HPDE6-E6E7 (cell line): ENCODE measurements around the gene PLCG2.

Source experiments
- DNase-seq: peaks from one replicate; pipeline ENCODE4 v3.0.0; 2011; ENCODE audit warnings: missing footprints; ENCODE audit errors: extremely low spot score

PLCG2 gene

DNA sequence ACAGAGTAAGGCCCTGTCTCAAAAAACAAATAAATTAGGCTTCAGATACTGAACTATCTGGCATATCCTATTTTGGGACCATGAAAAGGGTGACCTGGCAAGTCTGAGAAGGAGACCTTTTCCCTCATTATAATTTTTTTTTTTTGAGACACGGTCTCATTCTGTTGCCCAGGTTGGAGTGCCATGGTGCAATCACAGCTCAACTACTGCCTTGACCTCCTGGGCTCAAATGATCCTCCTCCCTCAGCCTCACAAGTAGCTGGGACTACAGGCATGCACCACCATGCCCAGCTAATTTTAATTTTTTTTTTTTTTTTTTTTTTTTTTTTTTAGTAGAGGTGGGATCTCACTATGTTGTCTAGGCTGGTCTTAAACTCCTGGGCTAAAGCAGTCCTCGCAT lies 37.3 kb downstream of the PLCG2 start:
- no peak for DNase-seq

DNA sequence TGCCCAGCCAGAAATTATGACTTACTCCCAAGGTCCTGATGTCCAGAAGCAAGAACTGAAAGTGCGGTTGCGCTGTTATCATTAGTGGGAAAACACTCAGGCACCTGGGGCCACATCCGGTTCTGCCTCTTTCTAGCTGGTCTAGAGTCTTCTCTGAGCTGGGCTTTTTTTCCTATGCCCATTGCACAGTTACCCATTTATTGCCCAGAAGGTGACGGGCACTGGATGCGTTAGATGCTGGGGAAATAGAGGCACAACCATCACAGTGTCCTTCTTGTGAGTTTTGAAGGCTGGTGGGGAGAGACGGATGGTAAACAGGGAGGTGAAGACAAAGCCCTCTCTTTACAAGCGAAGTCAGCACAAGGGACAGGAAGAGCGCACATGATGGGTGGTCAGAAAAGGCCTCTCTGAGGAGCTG lies 37.7 kb downstream of the PLCG2 start:
- DNase-seq: no peak

DNA sequence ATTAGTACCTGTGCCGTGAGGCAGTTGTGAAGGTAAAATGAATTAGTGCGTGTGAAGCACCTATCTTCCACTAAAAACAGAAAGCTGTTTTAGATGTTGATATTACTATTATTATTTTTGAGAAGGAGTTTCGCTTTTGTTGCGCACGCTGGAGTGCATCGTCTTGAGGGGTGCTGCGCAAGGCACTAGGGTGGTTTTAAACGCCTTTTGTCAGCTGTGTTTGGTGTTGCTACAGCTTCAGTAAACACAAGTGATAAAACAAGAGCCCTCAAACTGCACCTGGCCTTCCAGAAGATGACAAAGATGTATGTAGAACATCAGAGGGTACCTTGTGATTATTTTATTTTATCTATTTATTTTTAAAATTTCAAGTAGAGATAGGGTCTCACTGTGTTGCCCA lies 38.2 kb downstream of the PLCG2 start:
- no peak for DNase-seq

DNA sequence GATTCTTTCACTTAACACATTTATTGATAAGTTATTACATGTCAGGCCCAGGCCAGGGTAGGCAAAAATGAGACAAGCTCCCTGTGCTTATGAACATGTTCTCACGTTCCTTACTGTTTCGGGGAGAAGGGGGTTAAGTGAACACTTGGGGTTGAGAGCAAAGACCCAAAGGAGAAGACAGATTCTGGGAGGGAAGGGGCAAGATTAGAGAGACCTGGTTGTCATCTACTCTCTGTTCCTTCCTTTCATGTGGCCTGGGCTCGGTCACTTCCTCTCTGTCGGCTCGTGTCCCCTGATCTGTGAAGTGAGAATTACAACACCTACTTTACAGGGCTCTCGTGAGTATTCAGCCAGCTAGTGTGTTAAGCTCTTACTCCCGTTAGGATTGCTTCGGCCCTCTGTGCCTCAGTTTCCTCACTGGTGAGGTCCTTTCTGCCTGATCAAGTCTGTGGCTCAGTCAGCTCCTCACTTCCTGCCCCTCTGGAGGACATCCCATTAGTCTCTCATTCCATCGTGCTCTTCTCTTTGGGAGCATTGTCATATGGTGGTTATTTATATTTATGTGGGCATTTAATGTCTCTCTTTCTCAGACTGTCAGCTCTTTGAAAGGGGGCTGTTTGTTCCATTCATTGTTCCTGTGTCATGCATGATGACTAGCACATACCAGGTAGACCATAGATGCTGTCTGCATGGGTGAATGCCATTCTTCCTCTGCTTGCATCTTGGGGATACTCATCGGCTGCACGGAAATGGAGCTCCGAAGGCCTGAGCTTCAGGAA lies 38.9 kb downstream of the PLCG2 start:
- DNase-seq: no peak

DNA sequence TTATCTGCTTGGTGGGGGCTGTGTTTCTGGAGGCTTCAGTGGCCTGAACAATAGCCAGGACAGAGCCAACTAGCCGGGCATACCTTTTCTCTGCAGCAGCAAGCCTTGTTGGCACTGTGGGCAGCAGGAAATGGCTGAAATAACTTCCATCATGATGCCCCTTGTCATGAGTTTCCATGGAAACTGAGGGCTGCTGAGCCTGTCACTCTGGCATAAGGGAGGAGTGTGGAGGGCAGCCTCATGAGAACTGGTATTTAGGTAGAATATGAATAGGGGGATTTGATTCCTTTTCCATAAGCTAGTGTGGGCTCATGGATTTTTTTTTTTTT lies 39.4 kb downstream of the PLCG2 start:
- DNase-seq: no peak

DNA sequence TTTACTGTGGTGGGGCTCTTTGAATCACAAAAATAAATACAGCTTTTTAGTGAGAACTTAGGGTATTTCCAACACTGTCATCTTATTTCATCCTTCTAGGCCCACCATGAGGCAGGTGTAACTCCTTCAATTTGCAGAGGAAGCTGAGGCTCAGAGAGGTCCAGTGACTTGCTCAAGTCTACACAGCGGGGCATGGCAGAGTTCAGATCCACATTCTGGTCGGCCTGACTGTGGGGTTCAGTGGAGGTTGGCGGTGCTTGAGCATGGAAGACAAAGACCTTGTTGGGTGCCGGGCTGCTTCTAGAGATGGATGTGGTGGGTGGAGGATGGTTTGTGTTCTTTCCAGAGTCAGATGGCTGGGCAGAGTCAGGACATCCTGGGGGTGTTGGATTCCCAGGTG lies 39.8 kb downstream of the PLCG2 start:
- no peak for DNase-seq

DNA sequence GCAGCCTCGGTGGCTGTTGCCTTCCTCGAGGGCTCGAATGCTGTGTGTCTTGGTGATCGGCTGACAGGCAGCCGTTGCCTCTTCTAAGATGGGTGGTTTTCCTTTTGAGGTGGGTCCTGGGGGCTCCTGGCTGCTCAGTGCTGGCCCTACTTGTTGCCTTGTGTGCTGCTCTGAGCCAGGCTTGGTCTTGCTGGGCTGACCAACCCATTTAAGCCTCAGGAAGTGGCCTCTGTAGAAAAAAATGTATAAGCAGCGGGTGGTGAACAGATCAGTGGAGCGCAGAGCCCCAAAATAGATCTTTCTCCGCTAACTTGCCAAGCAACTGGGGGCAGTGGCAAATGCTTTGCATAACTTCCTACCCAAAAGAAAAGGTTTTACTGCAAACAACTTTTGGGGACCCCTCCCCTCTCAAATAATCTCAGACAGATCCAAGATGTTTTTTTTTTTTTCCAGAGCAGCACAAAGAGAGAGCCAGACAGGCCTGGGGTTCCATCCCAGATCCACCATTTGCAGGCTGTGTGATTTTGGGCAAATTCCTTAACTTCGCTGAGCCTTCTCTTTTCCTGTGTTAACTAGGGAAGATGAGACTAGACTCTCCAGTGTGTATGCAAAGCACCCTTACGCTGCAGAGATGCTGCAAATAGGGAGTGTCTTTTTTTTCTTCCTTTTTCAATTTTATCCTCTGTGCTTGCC lies 42.5 kb downstream of the PLCG2 start:
- no peak for DNase-seq

DNA sequence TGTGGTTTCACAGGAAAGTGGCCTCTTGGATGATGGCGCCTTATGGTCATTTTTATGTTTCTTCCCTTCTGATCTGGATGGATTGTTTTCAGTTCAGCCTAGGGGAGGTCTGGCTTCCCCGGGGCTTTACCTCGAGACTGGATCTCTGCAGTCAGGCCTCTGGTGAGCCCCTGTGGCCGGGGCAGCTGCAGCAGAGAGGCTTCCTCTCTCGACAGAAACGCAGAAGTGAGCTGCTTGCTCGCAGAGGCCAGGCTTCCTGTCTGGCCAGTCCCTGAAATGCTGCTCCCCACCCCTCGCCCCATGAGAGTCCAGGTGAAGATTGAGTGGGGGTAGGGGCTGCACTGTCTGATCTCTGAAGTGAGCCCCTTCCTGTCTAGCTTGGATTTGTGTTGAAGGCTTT lies 44.0 kb downstream of the PLCG2 start:
- no peak for DNase-seq

DNA sequence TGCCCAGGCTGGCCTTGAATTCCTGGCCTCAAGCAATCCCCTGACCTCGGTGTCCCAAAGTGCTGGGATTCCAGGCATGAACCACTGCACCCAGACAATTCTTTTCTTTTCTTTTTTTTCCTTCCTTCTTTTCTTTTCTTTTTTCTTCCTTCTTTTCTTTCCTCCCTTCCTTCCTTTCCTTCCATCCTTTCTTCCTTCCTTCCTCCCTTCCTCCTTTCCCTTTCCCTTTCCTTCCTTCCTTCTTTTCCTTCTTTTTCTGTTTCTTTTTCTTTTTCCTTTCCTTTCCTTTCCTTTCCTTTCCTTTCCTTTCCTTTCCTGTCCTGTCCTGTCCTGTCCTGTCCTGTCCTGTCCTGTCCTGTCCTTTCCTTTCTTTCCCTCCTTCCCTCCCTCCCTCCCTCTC lies 44.6 kb downstream of the PLCG2 start:
- no peak for DNase-seq

DNA sequence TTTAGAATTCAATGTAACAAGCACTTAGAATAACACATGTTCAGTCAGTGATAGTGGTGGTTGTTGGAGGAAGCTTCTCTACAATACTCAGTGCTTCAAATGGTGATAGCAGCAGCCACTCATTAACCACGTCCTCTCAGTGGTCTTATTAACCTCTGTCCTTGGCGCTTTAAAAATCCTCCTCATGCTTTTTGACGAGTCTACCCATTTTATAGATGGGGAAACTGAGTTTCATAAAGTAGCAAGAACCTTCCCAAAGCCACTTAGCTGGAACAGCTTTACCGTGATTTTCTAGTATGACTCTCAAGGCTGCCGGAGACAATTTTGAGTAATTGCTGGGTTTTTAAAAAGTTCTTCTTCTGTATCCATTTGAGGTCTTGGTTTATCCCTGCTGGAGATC lies 47.4 kb downstream of the PLCG2 start:
- DNase-seq: no peak

DNA sequence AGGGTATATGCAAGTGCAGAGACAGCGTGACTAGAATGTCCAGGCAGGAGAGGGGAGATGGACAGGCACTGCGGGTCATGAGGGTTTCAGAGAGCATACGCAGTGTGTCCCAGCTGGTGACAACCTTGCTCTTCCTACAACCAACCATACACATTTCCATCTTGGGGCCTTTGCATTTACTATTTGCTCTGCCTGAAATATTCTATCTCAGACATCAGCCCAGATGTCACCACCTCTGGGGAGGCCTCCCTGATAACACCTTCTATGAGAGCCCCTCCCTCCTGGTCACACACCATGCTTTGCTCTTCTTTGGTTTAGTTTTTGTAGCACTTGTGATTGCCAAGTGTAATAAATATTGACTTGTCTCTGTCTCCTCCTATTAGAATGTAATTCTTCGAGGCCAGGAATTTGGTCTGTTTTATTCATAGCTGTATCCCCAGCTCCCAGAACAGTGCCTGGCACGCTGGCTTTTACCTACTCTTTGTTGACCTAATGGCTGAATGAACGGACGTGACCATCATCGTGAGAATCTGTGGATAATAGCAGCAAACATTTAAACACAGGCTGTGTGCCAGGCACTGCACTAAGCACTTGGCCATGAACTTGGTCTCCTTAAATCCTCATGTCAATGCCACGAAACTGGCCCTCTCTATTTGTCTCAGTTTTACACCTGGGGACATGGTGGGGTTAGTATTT lies 51.9 kb downstream of the PLCG2 start:
- no peak for DNase-seq

DNA sequence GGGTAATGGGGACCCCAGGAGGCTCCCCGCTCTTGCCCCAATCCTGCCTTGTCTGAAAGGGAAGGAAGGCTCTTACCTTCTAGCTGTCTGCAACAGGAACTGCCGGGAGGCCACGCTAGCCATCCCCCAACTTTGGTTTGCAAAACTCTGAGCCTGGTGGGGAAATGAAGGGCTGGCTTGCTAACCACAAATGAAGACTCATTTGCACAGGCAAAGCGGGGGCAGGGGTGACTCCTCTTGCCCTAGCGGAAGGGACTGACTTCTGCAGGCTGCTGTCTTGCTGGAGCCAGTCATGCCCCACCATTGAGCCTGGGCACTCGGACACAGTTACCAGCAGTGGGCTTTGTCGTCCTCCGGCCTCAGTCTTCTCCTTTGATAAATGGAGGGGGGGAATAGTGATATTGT lies 52.6 kb downstream of the PLCG2 start:
- no peak for DNase-seq

DNA sequence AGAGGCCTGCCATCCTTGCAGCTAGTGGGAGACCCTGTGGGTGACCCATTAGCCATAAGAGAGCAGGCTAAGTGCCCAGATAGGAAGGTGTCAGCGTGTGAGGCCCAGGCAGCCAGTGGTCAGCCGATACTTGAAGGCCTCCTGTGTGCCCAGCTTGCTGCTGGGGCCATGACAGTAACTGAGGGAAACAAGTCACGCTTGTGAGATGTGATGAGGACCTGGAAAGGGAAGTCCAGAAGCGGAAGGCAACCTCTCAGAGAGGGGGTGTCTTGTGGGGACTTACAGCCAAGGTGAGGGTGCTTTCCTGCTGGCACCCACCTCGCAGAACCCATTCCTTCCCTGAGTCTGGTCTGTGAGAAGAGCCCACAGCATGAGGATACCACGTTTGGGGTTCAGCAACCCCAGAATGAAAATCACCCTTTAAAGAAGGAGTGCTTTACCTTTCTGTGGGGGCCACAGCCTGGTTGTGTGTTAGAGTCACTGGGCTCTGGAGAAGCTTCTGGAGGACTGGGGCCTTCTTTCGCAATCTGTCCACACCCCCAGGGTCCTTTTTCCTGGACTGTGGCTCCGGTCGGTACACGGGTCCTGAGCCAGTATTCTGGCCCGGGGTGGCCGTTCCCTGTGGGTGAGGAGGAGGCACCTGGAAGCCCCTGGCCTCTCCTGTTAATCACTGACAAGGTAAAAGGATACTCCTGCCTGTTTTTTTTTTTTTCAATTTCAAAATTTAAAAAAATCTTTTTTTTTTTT lies 53.9 kb downstream of the PLCG2 start:
- DNase-seq: no peak

DNA sequence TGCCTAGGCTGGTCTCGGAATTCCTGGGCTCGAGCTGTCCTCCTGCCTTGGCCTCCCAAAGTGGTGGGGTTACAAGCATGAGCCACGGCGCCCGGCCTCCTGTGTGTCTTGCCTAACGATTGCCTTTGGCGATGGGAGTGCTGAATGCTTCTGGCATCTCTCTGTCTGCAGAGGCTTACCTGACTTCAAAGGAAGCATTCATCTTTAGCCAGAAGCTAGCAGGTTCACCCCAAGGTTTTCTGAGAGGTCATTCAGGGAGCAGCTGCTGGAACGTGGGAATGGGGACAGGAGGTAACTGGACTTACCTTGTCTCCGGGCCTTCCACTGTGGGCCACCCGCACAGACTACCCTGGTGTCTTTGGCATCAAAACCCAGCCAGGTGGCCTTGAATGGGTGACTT lies 54.7 kb downstream of the PLCG2 start:
- no peak for DNase-seq

DNA sequence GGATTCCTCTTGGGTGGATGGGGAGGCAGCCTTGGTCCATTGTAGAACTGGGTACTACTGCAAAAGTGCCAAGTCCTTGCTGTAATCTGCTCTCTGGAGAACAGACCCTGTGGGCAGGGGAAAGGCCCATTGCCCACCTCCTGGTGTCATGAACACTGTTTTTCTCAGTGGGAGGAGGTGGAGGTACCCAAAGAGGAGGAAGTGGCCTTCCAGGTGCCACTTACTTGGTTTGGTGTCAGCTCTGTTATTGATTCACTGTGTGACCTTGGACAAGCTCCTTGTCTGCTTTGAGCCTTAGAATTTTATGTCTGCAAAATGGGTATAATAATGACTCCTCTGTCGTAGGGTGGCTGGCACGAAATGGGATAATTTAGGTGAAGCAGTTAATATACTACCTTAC lies 55.8 kb downstream of the PLCG2 start:
- no peak for DNase-seq

DNA sequence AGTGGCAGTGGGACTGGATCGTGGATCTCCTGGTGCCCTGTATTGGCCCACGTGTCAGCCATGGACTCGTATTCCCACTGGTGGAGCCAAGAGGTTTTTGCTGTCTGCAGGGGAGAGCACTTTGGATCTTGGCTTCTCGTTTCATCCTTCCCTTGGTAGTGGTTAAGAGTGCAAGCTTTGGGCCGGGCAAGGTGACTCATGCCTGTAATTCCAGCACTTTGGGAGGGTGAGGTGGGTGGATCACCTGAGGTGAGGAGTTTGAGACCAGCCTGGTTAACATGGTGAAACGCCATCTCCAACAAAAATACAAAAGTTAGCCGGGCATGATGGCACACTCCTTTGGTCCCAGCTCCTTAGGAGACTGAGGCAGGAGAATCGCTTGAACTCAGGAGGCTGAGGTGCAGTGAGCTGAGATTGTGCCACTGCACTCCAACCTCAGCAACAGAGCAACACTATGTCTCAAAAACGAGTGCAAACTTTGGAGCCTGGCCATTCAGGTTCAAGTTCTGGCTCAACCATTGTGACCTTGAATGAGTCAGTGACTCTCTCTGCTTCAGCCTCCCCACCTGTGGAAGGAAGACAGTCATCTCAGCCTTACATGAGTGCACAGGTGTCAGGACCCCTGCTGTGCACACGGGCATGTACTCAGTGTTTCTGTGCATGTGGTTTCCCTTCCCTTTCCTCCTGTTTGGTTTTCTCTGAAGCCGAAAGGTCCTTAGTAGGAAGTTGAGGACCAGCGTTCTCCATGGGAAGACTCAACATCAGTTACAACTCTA lies 57.4 kb downstream of the PLCG2 start:
- no peak for DNase-seq

DNA sequence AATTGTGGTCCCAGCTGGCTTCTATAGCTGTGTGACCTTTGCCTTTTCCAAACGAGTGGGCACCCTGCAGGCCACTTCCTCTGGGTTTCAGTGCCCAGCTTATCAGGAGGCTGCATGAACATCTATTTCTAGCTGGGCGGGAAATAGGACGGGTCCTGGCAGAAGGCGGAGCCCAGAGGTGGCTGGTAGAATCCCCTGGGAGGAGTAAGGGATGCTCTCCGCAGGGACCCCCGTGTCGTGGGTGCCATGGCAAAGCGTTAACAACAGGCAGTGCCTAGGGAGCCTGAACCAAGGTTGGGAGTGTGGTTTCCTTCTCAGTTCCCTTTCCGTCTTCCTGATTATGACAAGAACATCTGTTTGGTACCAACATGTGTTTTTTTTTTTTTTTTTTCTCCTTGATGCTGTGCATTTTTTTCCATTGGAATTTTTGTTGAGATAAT lies 58.2 kb downstream of the PLCG2 start:
- no peak for DNase-seq

DNA sequence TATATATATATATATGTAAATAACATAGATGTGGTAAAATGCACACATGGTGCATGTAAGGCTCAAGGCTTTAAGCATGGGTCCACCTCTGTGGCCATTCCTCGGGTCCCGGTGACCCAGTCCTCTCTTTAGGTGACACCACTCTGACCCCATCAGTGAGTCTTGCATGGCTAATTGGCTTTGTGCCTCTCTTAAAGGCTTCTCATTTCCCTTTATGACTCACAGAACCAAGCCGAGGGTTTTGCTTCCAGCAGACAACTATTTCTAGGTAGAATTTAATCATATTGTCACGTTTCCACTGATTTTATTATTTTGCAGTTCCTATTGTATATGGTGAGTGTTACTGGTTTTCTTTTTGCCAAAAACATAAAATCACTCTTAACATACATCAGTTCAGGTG lies 59.7 kb downstream of the PLCG2 start:
- DNase-seq: peak; percentile 72

DNA sequence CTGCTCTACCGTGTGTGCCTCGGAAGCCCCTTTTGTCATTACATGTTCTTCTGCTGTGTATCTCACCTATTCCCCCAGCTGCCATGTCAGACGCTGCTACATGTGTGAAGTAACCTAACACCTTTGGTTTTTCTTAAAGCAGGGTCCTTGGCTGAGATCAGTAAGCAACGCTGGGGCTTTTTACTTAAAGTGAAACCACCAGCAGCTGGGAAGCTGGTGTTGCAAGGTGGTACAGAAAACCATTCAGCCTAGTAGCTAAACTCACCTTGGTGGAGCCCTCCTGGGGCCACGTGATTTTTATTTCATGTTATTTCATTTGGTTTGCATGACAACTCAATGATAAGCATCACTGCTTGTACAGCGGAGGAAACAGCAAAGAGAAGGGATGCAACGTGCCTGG lies 62.6 kb downstream of the PLCG2 start:
- no peak for DNase-seq

DNA sequence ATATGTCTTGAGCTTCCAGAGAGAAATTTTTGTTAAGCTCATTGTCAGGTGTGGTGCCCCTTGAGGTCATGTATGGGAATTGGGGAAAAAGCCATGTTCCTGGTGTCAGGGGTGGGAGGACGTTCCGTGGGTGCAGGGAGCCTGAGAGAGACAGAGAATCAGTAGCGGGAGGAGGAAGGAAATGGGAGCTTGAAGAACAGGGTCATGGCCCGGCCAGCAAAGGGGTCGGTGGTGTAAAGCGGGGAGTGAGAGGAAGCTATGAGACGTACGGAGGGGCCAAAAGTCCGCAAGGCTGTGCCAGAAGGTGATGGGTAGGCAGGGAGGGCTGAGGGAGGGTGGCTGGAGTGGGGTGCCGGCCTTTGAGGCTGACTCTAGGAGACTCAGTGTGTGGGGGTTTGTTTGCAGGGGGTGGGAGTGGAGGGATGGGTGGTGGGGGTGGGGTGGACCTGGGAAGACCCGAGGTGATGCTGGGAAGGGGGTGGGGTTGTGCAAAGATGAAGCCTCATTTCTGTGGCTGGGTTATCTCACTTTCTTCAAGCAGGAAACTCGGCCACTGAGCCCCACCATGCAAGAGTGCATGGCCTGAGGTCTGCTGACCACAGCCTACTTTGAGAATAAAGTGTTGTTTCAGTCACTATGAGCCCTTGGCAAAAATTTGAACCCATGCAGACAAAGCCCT lies 63.6 kb downstream of the PLCG2 start:
- DNase-seq: no peak

DNA sequence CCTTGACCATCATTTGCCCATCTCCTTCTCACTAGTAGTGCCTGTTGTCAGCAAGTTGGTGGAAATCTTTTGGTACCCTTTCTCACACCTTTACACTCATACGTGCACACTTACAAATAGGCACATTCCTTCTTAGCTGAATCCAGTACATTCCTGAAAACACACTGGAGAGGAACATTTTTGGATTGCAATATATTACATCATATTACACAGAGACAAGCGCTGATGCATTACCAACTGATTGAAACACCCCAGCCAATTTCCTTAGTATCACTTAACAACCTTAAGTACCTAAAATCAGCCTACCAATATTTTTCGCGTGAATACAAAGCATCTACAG lies 64.1 kb downstream of the PLCG2 start:
- no peak for DNase-seq
